ENCODE results near the gene RUFY4. TPM values are rescaled to one million over a fixed set of nuclear protein-coding genes. Genes with fewer than 3 reads are reported as not detected.

The RUFY4 gene
- total and polyA plus RNA-seq, 2 donors (not counting 3 experiments of a cell fraction or from before 2014, with no cell fraction given) = not detected

- H3K9me3 ChIP-seq (replicated peaks; ENCODE audit: control insufficient read depth, insufficient read depth, low read length) = no peaks in the 10 kb centered on the region
- intact Hi-C loops (cut with micrococcal nuclease) = no loop called here
- dilution Hi-C loops (cut with MboI; ENCODE audit: extremely low pct_ligation_motif_present, low sequenced_read_pairs) = no loop called here
- no peak for DNase-seq (ENCODE audit: low read depth, low spot score)
- no peak overlapping the region for H3K9ac ChIP-seq (replicated peaks; ENCODE audit: extremely low read depth, insufficient read depth, low read length)
- H3K79me2 ChIP-seq (ENCODE audit: control insufficient read depth, insufficient read depth, low read length) = no peaks in the 10 kb centered on the region
- no peak overlapping the region for H3K27ac ChIP-seq (ENCODE audit: insufficient read depth, low read depth, low read length)
- no peak overlapping the region for H2AFZ ChIP-seq (ENCODE audit: low read depth, low read length)
- ChIA-PET POLR2A (no interaction called here), CTCF (no interaction called here)
- no TSS peak for BruUV-seq (replicated peaks)
- H3K27me3 ChIP-seq (ENCODE audit: control insufficient read depth in 2 of 2, insufficient read depth in 2 of 2, low read length in 2 of 2) = no peaks in the 10 kb centered on the region
- H3K4me1 ChIP-seq (ENCODE audit: control insufficient read depth, extremely low read depth, insufficient read depth, low read length) = no peaks in the 10 kb centered on the region
- no peaks in the 10 kb centered on the region for H3K36me3 ChIP-seq (ENCODE audit: control insufficient read depth in 2 of 2, extremely low read depth in 1 of 2, insufficient read depth in 2 of 2, low read length in 2 of 2)
- H3K4me3 ChIP-seq (replicated peaks in 1 of 3; ENCODE audit: insufficient read depth in 1 of 3, low read depth in 1 of 3, low read length in 3 of 3) = no peak overlapping the region
- H4K20me1 ChIP-seq (replicated peaks; ENCODE audit: control insufficient read depth, extremely low read depth, insufficient read depth, low read length) = no peaks in the 10 kb centered on the region
- no peaks in the 10 kb centered on the region for H3K9me1 ChIP-seq (replicated peaks; ENCODE audit: control insufficient read depth, extremely low read depth, insufficient read depth, low read length)
- TF ChIP-seq EZH2 (IDR thresholded peaks at IDR 0.05; ENCODE audit: borderline replicate concordance, low read depth, low read length, severe bottlenecking) = no peak
- no peak for TF ChIP-seq POLR2AphosphoS5 (IDR thresholded peaks at IDR 0.05; ENCODE audit: insufficient read depth, low read depth, low read length)
- H3K4me2 ChIP-seq (ENCODE audit: insufficient read depth, low read length) = no peak overlapping the region
- FAIRE-seq = no peak
Measured at GRCh38 chr2:218091746-218092145, 22.7 kb downstream of the RUFY4 start.

- H3K9me3 ChIP-seq (replicated peaks; ENCODE audit: control insufficient read depth, insufficient read depth, low read length) = no peaks in the 10 kb centered on the region
- TF ChIP-seq MYC (IDR thresholded peaks at IDR 0.05; ENCODE audit: low read depth, low read length) (no peak), MAX (IDR thresholded peaks at IDR 0.05; ENCODE audit: insufficient read depth, insufficient read length) (no peak), GATA2 (IDR thresholded peaks at IDR 0.05; ENCODE audit: insufficient read depth, insufficient read length, low read depth, low read length) (no peak), JUN (IDR thresholded peaks at IDR 0.05; ENCODE audit: borderline replicate concordance, insufficient read depth, insufficient read length, low read depth) (no peak)
- no peak overlapping the region for H2AFZ ChIP-seq (ENCODE audit: low read depth, low read length)
- no peaks in the 10 kb centered on the region for H3K36me3 ChIP-seq (ENCODE audit: control insufficient read depth in 2 of 2, extremely low read depth in 1 of 2, insufficient read depth in 2 of 2, low read length in 2 of 2)
- no peaks in the 10 kb centered on the region for H3K27me3 ChIP-seq (ENCODE audit: control insufficient read depth in 2 of 2, insufficient read depth in 2 of 2, low read length in 2 of 2)
- BruUV-seq (replicated peaks) = no TSS peak
- H3K79me2 ChIP-seq (ENCODE audit: control insufficient read depth, insufficient read depth, low read length) = no peaks in the 10 kb centered on the region
- H3K9ac ChIP-seq (replicated peaks; ENCODE audit: extremely low read depth, insufficient read depth, low read length) = no peak overlapping the region
- H3K9me1 ChIP-seq (replicated peaks; ENCODE audit: control insufficient read depth, extremely low read depth, insufficient read depth, low read length) = no peaks in the 10 kb centered on the region
- no peak overlapping the region for H3K4me2 ChIP-seq (ENCODE audit: insufficient read depth, low read length)
- dilution Hi-C loops (cut with MboI; ENCODE audit: extremely low pct_ligation_motif_present, low sequenced_read_pairs) = no loop called here
- ChIA-PET POLR2A (no interaction called here), CTCF (interaction anchor here (1.0 kb wide), 1 partner anchor 14 kb away, joined by 4 read pairs; no protein-coding TSS in a partner anchor)
- no peak overlapping the region for H3K27ac ChIP-seq (ENCODE audit: insufficient read depth, low read depth, low read length)
- no peak overlapping the region for H3K4me3 ChIP-seq (replicated peaks in 1 of 3; ENCODE audit: insufficient read depth in 1 of 3, low read depth in 1 of 3, low read length in 3 of 3)
- FAIRE-seq = no peak
- intact Hi-C loops (cut with micrococcal nuclease) = no loop called here
- H3K4me1 ChIP-seq (ENCODE audit: control insufficient read depth, extremely low read depth, insufficient read depth, low read length) = no peaks in the 10 kb centered on the region
- H4K20me1 ChIP-seq (replicated peaks; ENCODE audit: control insufficient read depth, extremely low read depth, insufficient read depth, low read length) = no peaks in the 10 kb centered on the region
- no peak for DNase-seq (ENCODE audit: low read depth, low spot score)
Measured at GRCh38 chr2:218093879-218094278, 24.8 kb downstream of the RUFY4 start.

Data from endothelial cell of umbilical vein (primary cell).